Stomach smooth muscle (tissue), 2 donors: Measurements from ENCODE around the gene MVB12B.
"Not testable (repeated sequence)": the region's sequence is repeated elsewhere in the genome, so short reads cannot be mapped to it uniquely, and the experiment has no call there.

Experiments used
- H3K27ac ChIP-seq: one replicate; pipeline ENCODE4 v1.7.0; 2013; ENCODE audit warnings: mild to moderate bottlenecking, low read length, inconsistent platforms
- H3K27me3 ChIP-seq, 2 donors: one replicate each; pipeline ENCODE4 v1.7.0; 2013; ENCODE audit warnings: low read length in 2 of 2; ENCODE audit not compliant: insufficient read depth in 2 of 2, control insufficient read depth in 1 of 2
- H3K36me3 ChIP-seq, 2 donors: one replicate each; pipeline ENCODE4 v1.7.0; 2013; ENCODE audit warnings: low read length in 2 of 2; ENCODE audit not compliant: control insufficient read depth in 2 of 2, insufficient read depth in 2 of 2
- H3K4me1 ChIP-seq: one replicate; pipeline ENCODE4 v1.7.0; 2013; ENCODE audit warnings: low read length; ENCODE audit not compliant: control insufficient read depth, insufficient read depth
- H3K4me3 ChIP-seq, 2 donors: one replicate each; pipeline ENCODE4 v1.7.0; 2013; ENCODE audit warnings: low read length in 2 of 2
- H3K9ac ChIP-seq, 2 donors: one replicate each; pipeline ENCODE4 v1.7.0; 2013; ENCODE audit warnings: low read length in 2 of 2, mild to moderate bottlenecking in 1 of 2
- H3K9me3 ChIP-seq, 2 donors: one replicate each; pipeline ENCODE4 v1.7.0; 2013; ENCODE audit warnings: low read length in 2 of 2; ENCODE audit not compliant: control insufficient read depth in 2 of 2
- donor health status: healthy.
- donor health status: Pancreatic carcinoma.

Gene MVB12B

DNA sequence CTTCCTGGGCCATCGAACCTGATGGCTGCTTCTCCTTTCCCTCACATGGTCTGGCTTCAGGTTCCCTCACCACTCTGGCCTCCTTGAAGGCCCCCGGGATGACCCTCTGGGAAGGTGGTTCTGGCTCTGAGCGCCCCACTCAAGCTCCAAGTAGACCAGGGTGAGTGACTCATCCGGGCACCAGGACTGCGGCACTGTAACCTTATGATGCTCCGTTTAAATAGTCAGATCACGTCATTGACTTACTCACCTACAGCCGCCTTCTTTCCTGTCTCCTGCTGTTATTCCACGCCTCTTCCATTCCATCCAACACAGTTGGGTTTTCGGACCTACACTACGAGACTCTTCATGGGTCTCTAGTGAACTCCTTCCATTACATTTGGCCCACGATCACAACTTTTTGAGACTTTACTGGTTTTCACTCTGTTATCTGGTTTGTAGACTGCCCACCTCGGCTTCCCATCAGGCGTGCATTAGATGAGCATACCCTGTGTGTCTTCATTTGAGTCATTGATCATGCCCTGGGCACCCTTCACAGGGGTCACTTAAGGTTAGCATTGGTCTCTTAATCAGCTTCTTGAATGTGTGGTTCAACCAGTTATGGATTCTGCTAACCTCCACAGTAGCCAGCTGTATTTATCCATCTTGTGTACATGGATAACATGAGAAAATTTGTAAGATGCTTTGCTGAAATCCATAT is 148.3 kb downstream of the MVB12B start:
- no peak overlapping the region for H3K4me3 ChIP-seq
- H3K36me3 ChIP-seq: no peaks in the 10 kb centered on the region
- no peaks in the 10 kb centered on the region for H3K27me3 ChIP-seq
- no peak overlapping the region for H3K27ac ChIP-seq
- no peaks in the 10 kb centered on the region for H3K9me3 ChIP-seq
- no peak overlapping the region for H3K9ac ChIP-seq
- no peaks in the 10 kb centered on the region for H3K4me1 ChIP-seq

DNA sequence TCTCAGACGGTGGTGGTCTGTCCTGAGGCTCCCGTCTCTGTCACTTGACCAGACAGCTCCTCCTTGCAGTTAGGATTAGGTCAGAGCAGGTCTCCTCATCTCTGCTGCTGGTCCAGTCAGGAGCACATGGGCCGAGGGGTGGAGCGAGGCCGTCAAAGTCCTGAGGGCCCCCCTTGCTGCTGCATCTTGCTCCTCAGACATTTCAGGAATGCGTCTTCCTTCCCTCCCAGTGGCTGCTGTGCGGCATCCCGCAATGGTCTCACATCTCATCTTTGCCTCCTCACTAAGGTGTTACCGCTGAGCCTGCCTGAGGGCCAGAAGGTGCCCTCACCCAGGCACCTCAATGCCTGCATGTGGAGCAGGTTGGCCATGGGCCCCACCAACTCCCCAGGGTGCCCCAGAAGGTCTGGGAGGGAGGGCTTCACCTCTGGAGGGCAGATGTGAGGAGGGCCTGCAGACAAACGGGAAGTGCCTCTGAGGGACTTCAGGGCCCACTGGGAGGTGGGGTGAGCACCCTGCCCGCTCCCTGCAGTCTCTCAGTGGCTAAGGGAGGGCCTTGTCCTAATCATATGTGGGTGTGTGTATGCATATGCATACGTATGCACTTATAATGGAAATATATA is 149.4 kb downstream of the MVB12B start:
- H3K27ac ChIP-seq: no peak overlapping the region
- no peak overlapping the region for H3K4me3 ChIP-seq
- H3K36me3 ChIP-seq: peaks cover 0 to 7% of the 10 kb centered on the region in 2 donors
- no peaks in the 10 kb centered on the region for H3K9me3 ChIP-seq
- no peak overlapping the region for H3K9ac ChIP-seq
- H3K4me1 ChIP-seq: no peaks in the 10 kb centered on the region
- H3K27me3 ChIP-seq: no peaks in the 10 kb centered on the region

DNA sequence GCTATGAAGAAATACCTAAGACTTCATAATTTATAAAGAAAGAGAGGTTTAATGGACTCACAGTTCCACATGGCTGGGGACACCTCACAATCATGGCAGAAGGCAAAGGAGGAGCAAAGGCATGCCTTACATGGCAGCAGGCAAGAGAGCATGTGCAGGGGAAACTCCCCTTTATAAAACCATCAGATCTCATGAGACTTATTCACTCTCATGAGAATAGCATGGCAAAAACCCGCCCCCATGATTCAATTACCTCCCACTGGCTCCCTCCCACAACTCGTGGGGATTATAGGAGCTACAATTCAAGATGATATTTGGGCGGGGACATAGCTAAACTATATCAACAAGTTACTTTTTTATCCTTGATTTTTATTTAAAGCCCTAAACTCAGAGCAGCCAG is 150.8 kb downstream of the MVB12B start:
- not testable (repeated sequence) for H3K4me3 ChIP-seq, H3K36me3 ChIP-seq, H3K27me3 ChIP-seq, H3K9me3 ChIP-seq, H3K4me1 ChIP-seq, H3K27ac ChIP-seq, H3K9ac ChIP-seq

DNA sequence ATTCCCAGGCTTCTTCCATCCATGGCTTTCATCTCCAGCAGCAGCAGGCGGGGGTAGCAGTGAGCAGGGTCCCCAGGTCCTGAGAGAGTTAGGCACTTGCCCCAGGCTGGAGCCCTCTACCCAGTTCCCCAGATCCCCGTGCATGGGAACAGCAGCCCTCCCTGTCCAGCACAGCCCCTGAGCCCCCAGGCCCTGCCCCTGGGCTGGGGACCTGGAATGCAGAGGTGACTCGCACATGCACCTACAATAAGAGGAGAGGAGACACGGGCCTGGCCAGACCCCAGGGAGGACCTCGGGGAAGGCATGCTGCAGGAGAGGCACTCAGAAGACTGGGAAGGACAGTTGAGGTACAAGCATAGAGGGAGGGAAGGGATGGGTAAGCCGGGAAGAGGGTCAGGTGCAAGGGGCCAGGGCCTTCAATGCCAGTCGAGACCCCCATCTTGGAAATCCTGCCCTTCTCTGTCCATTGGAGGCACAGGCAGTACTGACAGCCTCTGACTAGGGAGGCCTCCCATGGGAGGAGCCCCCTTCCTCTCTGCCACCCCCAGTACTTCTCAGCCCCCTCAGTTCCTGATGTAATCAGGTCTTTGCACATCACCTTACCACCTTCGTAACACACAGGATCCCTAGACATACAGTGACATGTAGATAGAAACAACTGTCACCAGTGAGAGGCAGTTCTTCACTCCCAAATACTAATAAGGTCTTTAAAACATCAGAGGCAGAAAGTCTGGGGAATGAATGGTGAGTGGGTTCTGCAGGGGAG is 151.8 kb downstream of the MVB12B start:
- H3K9ac ChIP-seq: no peak overlapping the region
- H3K27ac ChIP-seq: no peak overlapping the region
- H3K4me3 ChIP-seq: no peak overlapping the region
- H3K27me3 ChIP-seq: no peaks in the 10 kb centered on the region
- peaks cover 3% of the 10 kb centered on the region for H3K4me1 ChIP-seq
- H3K9me3 ChIP-seq: no peaks in the 10 kb centered on the region
- H3K36me3 ChIP-seq: peaks cover 2 to 9% of the 10 kb centered on the region in 2 donors

DNA sequence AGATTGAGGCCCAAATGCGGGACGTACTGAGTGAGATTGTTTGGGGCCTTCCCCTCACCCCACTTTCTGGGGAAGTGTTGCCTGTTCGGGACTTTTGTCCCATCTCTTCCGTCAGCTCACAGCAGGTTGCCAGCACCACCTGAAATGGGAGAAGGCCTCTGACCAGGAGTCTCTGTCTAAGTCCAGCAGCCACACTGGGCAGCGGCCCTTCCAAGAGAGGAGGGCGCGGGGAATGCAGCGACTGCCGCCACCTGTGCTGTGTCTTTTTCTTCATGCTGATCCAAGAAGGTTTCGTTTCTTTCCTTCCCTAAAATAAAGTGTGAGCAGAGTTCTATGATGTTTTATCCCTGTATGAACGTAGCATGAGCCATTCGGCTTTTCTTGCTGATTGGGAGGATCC is 152.9 kb downstream of the MVB12B start:
- Histone ChIP-seq H3K9me3 (no peaks in the 10 kb centered on the region), H3K4me3 (no peak overlapping the region), H3K9ac (no peak overlapping the region), H3K4me1 (peaks cover 3% of the 10 kb centered on the region), H3K27me3 (no peaks in the 10 kb centered on the region), H3K27ac (no peak overlapping the region), H3K36me3 (peaks cover 10 to 15% of the 10 kb centered on the region in 2 donors)

DNA sequence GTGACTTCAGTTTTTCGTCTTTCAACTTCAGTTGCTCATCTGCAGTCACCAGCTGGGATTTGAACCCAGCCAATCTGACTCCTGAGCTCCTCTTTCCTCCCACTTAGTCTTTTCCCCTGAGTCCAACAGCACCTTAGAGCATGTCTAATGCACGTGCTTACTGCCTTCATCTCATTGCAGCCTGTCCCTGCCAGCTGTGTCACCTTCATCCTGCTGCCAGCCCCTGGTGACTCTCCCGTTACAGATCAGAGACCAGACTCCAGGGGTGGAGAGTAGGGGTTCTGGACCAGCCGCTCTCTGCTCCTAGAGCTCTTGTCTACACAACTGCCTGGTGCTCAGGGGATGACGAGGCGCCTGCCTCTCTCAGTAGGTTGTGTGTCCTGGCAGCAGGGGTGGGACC is 154.2 kb downstream of the MVB12B start:
- H3K36me3 ChIP-seq: peaks cover 10 to 18% of the 10 kb centered on the region in 2 donors
- H3K27ac ChIP-seq: no peak overlapping the region
- no peaks in the 10 kb centered on the region for H3K27me3 ChIP-seq
- H3K4me3 ChIP-seq: no peak overlapping the region
- no peaks in the 10 kb centered on the region for H3K9me3 ChIP-seq
- peaks cover 3% of the 10 kb centered on the region for H3K4me1 ChIP-seq
- no peak overlapping the region for H3K9ac ChIP-seq

DNA sequence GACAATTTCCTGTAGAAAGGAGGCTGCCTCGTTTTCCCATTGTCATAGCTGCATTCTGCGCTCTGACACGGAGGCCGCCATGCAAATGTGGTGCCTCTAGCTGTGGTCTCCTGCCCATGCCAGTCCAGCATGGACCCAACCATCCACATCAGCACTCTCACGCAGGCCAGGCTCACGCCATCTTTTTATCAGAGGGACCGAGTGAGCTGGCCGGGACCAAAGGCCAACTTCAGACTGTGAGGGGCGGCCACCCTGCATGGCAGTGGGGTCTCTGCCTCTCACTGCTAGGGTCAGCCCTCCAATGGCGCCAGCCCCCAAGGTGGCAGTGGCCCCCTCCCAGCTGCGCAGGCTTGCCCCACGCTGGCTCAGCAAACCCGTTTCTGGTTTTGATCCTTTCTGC is 155.2 kb downstream of the MVB12B start:
- H3K27me3 ChIP-seq: no peaks in the 10 kb centered on the region
- H3K9ac ChIP-seq: no peak overlapping the region
- H3K4me3 ChIP-seq: no peak overlapping the region
- H3K36me3 ChIP-seq: peaks cover 10 to 18% of the 10 kb centered on the region in 2 donors
- H3K9me3 ChIP-seq: no peaks in the 10 kb centered on the region
- H3K27ac ChIP-seq: no peak overlapping the region
- peaks cover 3% of the 10 kb centered on the region for H3K4me1 ChIP-seq

DNA sequence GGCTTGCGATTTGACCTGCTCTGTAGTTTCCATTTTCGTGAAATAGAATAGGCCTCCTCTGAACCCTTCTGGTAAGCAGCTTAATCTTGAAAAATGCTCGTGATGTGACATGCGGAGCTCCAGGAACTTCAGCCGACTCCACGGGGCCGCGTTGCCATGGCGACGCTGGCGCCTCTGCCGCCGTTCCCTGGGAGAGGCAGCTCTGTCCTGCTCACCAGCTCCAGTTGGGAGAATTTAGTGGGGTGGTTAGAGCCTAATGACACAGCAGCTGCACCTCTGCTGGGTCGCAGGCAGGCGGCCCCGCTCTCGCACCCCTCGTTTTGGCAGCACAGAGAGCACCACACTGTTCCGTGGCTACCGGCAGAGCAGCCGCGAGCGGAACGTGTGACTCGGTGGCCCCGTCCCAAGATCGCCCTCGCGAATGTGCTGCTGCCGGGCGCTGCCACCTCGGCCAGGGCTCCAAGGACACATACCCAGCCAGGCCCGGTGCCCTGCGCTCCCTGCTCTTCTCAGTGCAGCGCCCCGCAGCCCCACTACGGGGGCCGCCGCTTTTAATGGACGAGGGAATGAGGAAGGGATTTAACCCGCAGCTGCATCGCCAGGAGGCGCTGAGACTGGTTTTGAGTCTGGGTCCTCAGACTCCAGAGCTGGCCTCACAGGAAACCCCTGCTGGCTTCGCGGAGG is 155.9 kb downstream of the MVB12B start:
- Histone ChIP-seq H3K27me3 (no peaks in the 10 kb centered on the region), H3K36me3 (peaks cover 10 to 18% of the 10 kb centered on the region in 2 donors), H3K27ac (no peak overlapping the region), H3K9me3 (no peaks in the 10 kb centered on the region), H3K4me3 (no peak overlapping the region), H3K9ac (no peak overlapping the region), H3K4me1 (peaks cover 3% of the 10 kb centered on the region)

DNA sequence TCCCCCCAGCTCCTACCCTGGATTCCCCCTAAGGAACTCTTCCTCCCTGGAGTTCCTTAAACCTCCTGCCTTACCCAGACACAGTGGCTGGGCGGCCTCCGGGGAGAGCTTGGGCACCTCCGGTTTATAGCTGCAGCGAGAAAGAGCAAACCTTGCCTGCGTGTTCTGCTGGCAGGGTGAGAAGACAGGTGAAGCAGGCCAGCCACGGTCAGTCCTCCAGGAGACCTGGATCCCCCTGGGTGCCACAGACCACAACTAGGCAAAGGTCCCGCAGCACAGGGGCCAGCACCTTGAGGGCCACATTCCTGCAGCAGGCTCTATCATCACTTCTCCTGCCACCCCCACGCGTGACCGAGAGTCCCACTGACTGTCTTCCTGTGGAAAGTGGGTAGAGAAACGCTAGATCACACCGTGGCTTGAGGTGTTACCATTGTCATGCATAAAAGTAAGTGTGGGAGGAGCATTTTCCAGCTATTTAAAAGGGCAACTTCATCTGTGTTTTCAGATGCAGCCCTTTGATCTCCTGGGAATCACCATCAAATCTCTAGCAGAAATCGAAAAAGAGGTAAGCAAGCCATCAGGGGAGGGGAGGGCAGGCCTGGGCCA is 156.9 kb downstream of the MVB12B start:
- H3K27ac ChIP-seq: no peak overlapping the region
- H3K27me3 ChIP-seq: no peaks in the 10 kb centered on the region
- peaks cover 3% of the 10 kb centered on the region for H3K4me1 ChIP-seq
- H3K4me3 ChIP-seq: no peak overlapping the region
- no peaks in the 10 kb centered on the region for H3K9me3 ChIP-seq
- H3K9ac ChIP-seq: no peak overlapping the region
- H3K36me3 ChIP-seq: peaks cover 10 to 18% of the 10 kb centered on the region in 2 donors

DNA sequence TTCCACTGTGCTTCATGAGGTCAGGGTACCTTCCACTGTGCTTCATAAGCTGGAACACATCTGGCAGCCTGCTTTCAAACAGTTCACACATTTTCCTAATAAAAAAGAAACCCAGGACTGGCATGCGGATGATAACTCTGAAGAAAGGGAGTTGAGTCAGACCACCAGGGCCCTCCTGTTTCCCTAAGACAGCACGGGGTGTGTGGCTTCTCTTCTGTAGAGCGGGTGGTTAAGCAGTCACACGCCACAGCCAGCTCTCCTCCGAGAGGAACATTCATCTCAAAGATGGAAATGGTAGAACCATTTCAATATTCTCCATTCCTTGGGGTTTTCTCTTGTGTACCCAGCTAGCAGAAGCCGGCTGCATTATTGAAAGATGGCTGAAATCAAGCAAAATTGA is 159.0 kb downstream of the MVB12B start:
- H3K27ac ChIP-seq: no peak overlapping the region
- no peaks in the 10 kb centered on the region for H3K27me3 ChIP-seq
- peaks cover 10 to 14% of the 10 kb centered on the region in 2 donors for H3K36me3 ChIP-seq
- peaks cover 9% of the 10 kb centered on the region for H3K4me1 ChIP-seq
- no peak overlapping the region for H3K4me3 ChIP-seq
- H3K9me3 ChIP-seq: no peaks in the 10 kb centered on the region
- no peak overlapping the region for H3K9ac ChIP-seq
